ENCODE measurements around the gene MT1G.

Gene MT1G

GRCh38 chr16:56632848-56633365, 35.0 kb downstream of the MT1G start:
- H3K4me3 ChIP-seq (ENCODE audit: low read length) = peak overlapping the region; percentile 39
- DNase-seq (ENCODE audit: low read depth) = no peak
- TF ChIP-seq, protein P1, sequence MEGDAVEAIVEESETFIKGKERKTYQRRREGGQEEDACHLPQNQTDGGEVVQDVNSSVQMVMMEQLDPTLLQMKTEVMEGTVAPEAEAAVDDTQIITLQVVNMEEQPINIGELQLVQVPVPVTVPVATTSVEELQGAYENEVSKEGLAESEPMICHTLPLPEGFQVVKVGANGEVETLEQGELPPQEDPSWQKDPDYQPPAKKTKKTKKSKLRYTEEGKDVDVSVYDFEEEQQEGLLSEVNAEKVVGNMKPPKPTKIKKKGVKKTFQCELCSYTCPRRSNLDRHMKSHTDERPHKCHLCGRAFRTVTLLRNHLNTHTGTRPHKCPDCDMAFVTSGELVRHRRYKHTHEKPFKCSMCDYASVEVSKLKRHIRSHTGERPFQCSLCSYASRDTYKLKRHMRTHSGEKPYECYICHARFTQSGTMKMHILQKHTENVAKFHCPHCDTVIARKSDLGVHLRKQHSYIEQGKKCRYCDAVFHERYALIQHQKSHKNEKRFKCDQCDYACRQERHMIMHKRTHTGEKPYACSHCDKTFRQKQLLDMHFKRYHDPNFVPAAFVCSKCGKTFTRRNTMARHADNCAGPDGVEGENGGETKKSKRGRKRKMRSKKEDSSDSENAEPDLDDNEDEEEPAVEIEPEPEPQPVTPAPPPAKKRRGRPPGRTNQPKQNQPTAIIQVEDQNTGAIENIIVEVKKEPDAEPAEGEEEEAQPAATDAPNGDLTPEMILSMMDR (conservative IDR thresholded peaks at IDR 0.05; ENCODE audit: low read depth, low read length) = no peak

DNA sequence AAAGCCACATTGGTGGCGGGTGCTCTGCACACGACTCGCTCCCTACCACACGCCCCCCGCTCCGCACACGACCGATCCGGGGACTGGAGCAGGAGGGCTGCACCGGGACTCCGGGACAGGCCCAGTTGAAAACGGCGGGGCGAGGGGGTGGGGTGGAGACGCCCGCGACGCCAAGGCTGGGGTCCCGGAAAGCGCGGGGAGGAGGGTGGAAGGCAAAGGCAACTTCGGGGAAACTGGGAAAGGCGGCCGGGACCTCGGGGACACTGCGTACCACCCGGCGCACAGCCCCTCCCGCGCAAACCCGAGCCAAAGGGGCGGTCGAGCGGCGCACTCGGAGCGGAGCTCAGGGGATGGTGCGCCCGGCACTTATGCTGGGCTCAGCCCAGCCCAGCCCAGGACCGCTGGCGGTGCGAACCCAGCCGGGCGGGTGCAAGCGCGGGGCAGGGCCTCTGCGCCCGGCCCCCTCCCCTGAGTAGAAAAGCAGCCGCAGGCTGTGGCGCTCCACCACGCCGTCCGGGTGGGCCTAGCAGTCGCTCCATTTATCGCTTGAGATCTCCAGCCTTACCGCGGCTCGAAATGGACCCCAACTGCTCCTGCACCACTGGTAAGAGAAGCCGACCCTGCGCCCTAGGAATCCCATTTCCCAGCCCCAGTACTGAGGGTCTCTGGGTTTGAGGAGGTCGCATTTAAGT, 35.6 kb downstream of the MT1G start, which contains the start of gene MT1M:
TSS of gene MT1M (plus strand) at position 504 of the 692 bp plus-strand sequence. CDS start at position 577, 73 bp downstream.
- H3K4me3 ChIP-seq (ENCODE audit: low read length) = peak within 1 kb of the TSS; percentile 39
- DNase-seq (ENCODE audit: low read depth) = no peak
- TF ChIP-seq, protein P1 (conservative IDR thresholded peaks at IDR 0.05; ENCODE audit: low read depth, low read length) = no peak

GRCh38 chr16:56631832-56632155, 36.1 kb downstream of the MT1G start:
- no peak for DNase-seq (ENCODE audit: low read depth)
- TF ChIP-seq, protein P1 (conservative IDR thresholded peaks at IDR 0.05; ENCODE audit: low read depth, low read length) = no peak
- peak overlapping the region; percentile 39 for H3K4me3 ChIP-seq (ENCODE audit: low read length)

DNA sequence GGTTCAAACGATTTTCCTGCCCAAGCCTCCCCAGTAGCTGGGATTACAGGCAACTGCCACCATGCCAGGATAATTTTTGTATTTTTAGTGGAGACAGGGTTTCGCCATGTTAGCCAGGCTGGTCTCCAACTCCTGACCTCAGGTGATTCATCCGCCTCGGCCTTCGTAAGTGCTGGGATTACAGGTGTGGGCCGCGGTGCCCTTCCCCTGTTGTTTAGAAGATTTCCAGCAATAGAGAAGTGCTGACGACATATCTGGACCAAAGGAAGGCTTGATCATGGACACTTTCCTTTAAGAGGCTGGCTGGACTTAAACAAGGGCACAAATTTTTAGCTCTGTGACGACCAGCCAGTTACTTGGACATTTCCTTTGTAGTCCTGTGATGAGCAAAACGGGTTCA, 36.7 kb downstream of the MT1G start:
- no peak overlapping the region for H3K4me3 ChIP-seq (ENCODE audit: low read length)
- DNase-seq (ENCODE audit: low read depth) = no peak
- TF ChIP-seq, protein P1 (conservative IDR thresholded peaks at IDR 0.05; ENCODE audit: low read depth, low read length) = no peak

DNA sequence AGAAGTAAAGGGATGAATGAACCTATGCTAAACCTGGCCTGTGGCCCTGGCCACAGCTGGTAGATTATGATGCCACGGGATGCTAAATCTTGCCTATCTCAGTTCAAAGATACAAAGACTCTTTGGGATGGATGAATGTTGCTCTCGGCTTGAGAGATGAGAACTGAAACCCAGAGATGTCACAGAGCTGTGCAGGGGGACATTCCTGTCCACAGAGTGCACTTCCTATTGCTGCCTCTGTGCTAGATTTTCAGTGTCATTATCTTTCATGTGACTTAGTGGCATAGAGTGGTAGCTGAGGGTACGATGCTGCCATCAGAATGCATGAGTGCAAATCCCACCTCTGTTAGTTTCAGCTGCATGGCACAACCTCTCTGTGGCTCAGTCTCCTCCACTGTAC, 37.7 kb downstream of the MT1G start:
- no peak overlapping the region for H3K4me3 ChIP-seq (ENCODE audit: low read length)
- no peak for DNase-seq (ENCODE audit: low read depth)
- TF ChIP-seq, protein P1 (conservative IDR thresholded peaks at IDR 0.05; ENCODE audit: low read depth, low read length) = no peak

DNA sequence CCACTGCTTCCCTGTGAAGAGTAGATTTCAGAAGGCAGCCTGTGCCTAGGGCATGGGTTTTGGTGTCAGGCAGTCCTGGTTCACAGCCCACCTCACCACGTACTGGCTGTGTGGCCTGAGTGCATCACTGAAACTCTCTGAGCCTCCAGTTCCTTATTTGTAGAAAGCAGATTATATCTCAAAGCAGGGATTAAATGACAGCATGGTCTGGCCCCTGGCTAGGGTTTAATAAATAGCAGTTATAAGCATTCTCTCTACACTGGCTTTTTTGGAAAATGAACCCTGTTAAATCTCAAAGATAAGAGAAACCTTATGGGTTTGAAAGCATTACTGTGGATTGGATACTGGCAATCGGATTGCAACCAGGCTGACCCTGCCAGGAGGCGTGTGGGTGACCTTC, 38.3 kb downstream of the MT1G start:
- DNase-seq (ENCODE audit: low read depth) = no peak
- no peak overlapping the region for H3K4me3 ChIP-seq (ENCODE audit: low read length)
- TF ChIP-seq, protein P1 (conservative IDR thresholded peaks at IDR 0.05; ENCODE audit: low read depth, low read length) = no peak

Data from retinal pigment epithelial cell (primary cell).